Measurements from ENCODE around the gene ZYG11A. TPM values are rescaled to one million over a fixed set of nuclear protein-coding genes. Genes with fewer than 3 reads are reported as not detected.

ZYG11A gene
- polyA plus RNA-seq, 1 experiment: 0.94 TPM

- H3K4me3 ChIP-seq (ENCODE audit: low read depth, low read length): peak overlapping the region; percentile 86
Observed at GRCh38 chr1:52920791-52921291, 78.3 kb downstream of the ZYG11A start.

GRCh38 chr1:52925571-52926005 lies 83.0 kb downstream of the ZYG11A start:
- DNase-seq (ENCODE audit: low read depth): no peak
- Histone ChIP-seq H3K36me3 (ENCODE audit: control insufficient read depth, insufficient read depth, low read length) (no peaks in the 10 kb centered on the region), H3K4me3 (ENCODE audit: low read depth, low read length) (no peak overlapping the region), H3K27me3 (ENCODE audit: control insufficient read depth, insufficient read depth, low read length) (no peaks in the 10 kb centered on the region)
- CTCF ChIA-PET: no interaction called here
- POLR2A ChIA-PET: no interaction called here
- no peak for TF ChIP-seq CTCF (IDR thresholded peaks at IDR 0.05; ENCODE audit: insufficient read depth, low read depth, low read length)

More at GRCh38 chr1:52920791-52921291, 78.3 kb downstream of the ZYG11A start:
- DNase-seq (ENCODE audit: low read depth): no peak
- ChIA-PET POLR2A (no interaction called here), CTCF (interaction anchor here (0.9 to 1.8 kb wide), 8 partner anchors 10 to 265 kb away, joined by 3 to 6 read pairs (median 3); no protein-coding TSS in a partner anchor)
- TF ChIP-seq CTCF (IDR thresholded peaks at IDR 0.05; ENCODE audit: insufficient read depth, low read depth, low read length): no peak
- Histone ChIP-seq H3K36me3 (ENCODE audit: control insufficient read depth, insufficient read depth, low read length) (no peaks in the 10 kb centered on the region; the same call in 1 of the 2 replicates), H3K27me3 (ENCODE audit: control insufficient read depth, insufficient read depth, low read length) (no peaks in the 10 kb centered on the region)

DNA sequence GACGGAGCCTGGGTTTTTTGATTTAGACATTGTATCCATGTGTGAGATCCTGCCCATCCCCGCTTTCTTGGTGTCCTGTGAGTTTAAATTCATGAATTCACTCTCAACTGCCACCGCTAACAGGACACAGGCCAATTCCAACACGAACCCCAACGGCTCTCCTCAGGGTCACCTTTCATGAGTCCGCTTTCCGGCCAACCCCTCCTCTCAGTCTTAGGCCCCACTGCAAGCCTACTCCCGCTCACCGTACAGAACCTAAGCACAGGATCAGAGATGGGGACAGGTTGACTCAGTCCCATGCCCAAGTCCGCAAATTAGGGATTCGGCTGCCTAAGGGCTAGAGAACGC lies 84.3 kb downstream of the ZYG11A start:
- no peak for DNase-seq (ENCODE audit: low read depth)
- POLR2A ChIA-PET: interaction anchor here (0.6 kb wide), 2 partner anchors 91 to 158 kb away, joined by 4 to 12 read pairs; no protein-coding TSS in a partner anchor
- Histone ChIP-seq H3K36me3 (ENCODE audit: control insufficient read depth, insufficient read depth, low read length) (no peaks in the 10 kb centered on the region), H3K4me3 (ENCODE audit: low read depth, low read length) (peak overlapping the region; percentile 55), H3K27me3 (ENCODE audit: control insufficient read depth, insufficient read depth, low read length) (no peaks in the 10 kb centered on the region)
- CTCF ChIA-PET: interaction anchor here (1.0 to 1.2 kb wide), 2 partner anchors 21 to 259 kb away, joined by 3 to 8 read pairs; no protein-coding TSS in a partner anchor
- no peak for TF ChIP-seq CTCF (IDR thresholded peaks at IDR 0.05; ENCODE audit: insufficient read depth, low read depth, low read length)

GRCh38 chr1:52927212-52928014 lies 84.9 kb downstream of the ZYG11A start, which contains the start of gene SCP2:
TSS of gene SCP2 (plus strand) at chr1:52927276. CDS start at chr1:52927397, 121 bp downstream.
- TF ChIP-seq CTCF (IDR thresholded peaks at IDR 0.05; ENCODE audit: insufficient read depth, low read depth, low read length): no peak
- DNase-seq (ENCODE audit: low read depth): no peak
- H3K27me3 ChIP-seq (ENCODE audit: control insufficient read depth, insufficient read depth, low read length): no peaks in the 10 kb centered on the region
- ChIA-PET POLR2A (interaction anchor here (0.6 kb wide), 2 partner anchors 90 to 157 kb away, joined by 4 to 12 read pairs; no protein-coding TSS in a partner anchor), CTCF (interaction anchor here (1.0 to 1.3 kb wide), 3 partner anchors 20 to 259 kb away, joined by 3 to 8 read pairs (median 3); no protein-coding TSS in a partner anchor)
- H3K4me3 ChIP-seq (ENCODE audit: low read depth, low read length): peak within 1 kb of the TSS; percentile 55
- H3K36me3 ChIP-seq (ENCODE audit: control insufficient read depth, insufficient read depth, low read length): no peaks in the 10 kb centered on the region

GRCh38 chr1:52928015-52928404 lies 85.5 kb downstream of the ZYG11A start:
- POLR2A ChIA-PET: no interaction called here
- no peak for DNase-seq (ENCODE audit: low read depth)
- CTCF ChIA-PET: interaction anchor here (1.2 to 1.3 kb wide), 2 partner anchors 20 to 258 kb away, joined by 3 read pairs; no protein-coding TSS in a partner anchor
- no peak for TF ChIP-seq CTCF (IDR thresholded peaks at IDR 0.05; ENCODE audit: insufficient read depth, low read depth, low read length)
- no peaks in the 10 kb centered on the region for H3K36me3 ChIP-seq (ENCODE audit: control insufficient read depth, insufficient read depth, low read length)
- peak overlapping the region; percentile 55 for H3K4me3 ChIP-seq (ENCODE audit: low read depth, low read length)
- no peaks in the 10 kb centered on the region for H3K27me3 ChIP-seq (ENCODE audit: control insufficient read depth, insufficient read depth, low read length)
